DMS53 (cell line): ENCODE results near the gene TYRP1.
"Not testable (repeated sequence)": the region's sequence is repeated elsewhere in the genome, so short reads cannot be mapped to it uniquely, and the experiment has no call there.

Source experiments
- DNase-seq: peaks from one replicate; lab custom pipeline; 2025; lab: John Stamatoyannopoulos, UW

The TYRP1 gene, protein sequence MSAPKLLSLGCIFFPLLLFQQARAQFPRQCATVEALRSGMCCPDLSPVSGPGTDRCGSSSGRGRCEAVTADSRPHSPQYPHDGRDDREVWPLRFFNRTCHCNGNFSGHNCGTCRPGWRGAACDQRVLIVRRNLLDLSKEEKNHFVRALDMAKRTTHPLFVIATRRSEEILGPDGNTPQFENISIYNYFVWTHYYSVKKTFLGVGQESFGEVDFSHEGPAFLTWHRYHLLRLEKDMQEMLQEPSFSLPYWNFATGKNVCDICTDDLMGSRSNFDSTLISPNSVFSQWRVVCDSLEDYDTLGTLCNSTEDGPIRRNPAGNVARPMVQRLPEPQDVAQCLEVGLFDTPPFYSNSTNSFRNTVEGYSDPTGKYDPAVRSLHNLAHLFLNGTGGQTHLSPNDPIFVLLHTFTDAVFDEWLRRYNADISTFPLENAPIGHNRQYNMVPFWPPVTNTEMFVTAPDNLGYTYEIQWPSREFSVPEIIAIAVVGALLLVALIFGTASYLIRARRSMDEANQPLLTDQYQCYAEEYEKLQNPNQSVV

DNA sequence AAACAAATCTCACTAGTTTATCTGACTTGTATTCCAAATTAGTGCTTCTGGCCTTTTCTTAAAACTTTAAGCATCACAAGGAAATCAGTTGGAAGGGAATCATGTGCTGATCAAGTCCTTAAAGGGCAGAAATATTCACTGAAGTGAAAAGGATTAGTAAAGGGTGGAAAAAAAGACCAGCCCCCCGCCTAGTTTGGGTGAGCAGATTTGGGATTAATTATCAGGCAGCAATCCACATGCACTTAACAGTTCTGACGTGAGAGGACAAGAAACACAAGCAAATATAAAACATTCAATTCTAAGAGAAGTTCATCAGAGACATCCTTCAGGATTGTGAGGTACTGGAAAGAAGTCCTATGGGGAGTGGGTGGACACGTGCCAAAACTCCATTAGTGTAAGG, at the start of gene TYRP1:
TSS of gene TYRP1 (plus strand) at position 245 of the 400 bp plus-strand sequence. CDS start 612 bp downstream, outside the sequence.
- no peak for DNase-seq

DNA sequence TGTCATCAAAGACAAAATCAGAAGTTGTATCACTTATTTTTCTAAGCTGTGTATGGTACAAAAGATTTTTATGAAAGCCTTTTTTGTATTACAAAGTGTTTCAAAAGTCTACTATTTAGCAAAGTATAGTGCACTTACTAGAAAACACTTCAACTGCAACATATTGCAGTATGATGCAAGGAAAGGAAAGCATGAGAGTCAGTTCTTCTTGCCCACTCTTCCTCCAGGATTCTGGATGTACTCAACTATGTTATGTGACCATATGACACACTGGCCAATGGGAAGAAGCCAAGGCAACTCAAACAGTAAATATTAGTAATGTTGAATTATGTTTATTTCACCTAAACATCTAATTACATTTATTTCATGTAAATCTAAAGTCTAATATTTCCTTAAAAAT, 49.5 kb upstream of the TYRP1 start:
- no peak for DNase-seq

DNA sequence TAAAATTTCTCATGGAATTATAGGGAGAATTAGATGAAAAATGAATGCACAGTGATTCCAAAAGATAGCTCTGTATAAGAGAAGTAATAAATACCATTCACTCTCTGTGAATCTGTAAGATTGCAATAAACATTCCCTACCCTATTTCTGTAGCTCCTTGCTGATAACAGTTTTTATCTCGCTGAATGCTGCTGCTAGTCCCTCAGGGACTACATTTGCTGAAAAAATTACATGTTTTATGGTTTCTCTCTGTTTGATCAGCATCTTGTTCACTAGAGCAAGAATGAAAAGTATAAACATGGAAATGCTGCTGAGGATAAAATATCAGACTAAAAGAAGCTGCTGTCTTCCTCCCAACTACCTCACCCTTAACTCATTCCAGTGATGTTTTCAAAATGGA, 44.3 kb upstream of the TYRP1 start:
- no peak for DNase-seq

DNA sequence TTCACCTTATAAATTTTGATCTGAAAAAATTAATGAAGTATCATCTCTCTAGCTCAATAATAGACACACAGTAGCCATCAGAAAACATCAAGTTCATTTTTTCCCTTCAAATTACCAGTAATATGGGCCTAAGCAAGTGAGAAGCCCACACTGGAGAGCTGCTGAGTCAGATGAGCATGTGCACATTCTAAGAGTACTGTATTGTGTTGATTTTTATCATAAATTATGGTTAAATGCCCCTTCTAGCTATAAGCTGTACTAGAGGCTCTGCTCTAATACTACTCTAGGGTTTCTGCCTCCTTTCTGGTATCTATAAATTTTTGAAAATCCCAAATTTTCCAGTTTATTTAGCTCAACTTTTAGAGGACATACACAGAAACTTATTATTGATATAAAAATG, 42.1 kb upstream of the TYRP1 start:
- DNase-seq: no peak

DNA sequence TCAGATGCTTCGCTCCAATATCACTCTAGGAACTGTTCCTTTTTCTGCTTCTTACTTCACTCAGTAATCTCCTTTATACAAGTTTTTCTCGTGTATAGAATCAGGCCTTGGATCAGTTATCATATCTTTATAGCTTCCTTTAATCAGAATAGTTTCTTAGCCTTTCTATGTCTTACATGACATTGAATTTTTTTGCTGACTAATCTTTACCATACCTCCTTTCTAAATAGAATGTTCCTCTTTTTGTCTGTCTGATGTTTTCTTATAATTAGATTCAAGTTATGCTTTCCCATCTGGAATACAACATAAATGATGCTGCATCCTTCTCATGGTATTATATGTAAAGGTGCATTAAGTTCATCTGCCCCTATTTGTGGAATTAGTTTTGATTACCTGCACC, 40.2 kb upstream of the TYRP1 start:
- no peak for DNase-seq

DNA sequence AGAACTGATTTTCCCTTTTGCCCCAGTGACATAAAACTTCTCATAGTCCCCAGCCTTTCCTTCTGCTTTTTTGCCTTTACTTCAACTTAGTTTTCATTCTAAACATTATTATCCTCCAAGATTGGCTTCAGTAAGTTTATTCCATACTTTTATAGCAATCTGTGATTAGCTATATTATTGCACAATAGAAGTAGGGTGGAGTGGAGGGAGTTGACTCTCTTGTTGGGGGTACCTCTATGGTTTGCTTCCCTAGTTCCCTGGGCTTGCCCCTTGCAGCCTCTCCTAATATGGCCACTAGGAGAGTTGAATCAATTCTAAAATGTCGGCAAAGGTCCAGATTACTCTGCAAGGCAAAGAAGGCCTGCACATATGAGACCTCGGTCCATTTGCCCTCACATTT, 36.4 kb upstream of the TYRP1 start:
- DNase-seq: no peak

DNA sequence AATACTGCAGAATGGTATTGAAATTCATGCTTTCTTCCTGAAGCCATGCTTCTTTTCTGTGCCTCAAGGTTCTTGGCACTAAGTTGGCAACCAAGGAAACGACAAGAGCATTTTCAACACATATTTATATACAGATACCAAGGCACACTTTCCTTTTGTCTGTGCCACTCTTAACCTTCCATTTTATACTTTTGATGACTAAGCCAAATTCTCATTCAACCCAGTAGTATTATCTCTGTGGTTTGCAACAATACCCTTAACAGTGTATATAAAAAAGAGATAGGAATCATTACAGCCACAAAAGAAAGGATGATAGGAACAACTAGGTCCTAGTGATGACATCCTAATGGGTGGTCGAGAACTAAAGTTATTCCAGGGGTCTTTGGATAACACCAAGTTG, 36.0 kb upstream of the TYRP1 start:
- DNase-seq: no peak

DNA sequence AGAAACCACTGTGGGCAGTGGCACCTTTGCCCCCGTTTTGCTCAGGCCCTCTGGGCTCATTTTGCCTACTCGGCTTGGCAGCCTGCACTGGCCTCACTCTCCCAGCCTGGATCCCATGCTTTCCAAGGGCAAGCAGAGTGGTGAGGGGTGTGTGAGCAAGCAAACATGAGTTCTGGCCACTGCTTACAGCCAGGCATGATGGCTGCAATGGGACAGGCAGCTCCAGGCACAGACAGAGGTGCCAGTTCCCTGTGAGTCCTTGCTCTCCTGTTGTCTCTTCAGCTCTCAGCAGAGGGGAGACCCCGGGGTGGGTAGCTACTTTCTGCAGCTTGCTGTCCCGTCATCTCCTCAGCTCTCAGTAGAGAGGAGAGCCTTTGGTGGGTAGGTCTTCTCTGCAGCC, 35.2 kb upstream of the TYRP1 start:
- no peak for DNase-seq

DNA sequence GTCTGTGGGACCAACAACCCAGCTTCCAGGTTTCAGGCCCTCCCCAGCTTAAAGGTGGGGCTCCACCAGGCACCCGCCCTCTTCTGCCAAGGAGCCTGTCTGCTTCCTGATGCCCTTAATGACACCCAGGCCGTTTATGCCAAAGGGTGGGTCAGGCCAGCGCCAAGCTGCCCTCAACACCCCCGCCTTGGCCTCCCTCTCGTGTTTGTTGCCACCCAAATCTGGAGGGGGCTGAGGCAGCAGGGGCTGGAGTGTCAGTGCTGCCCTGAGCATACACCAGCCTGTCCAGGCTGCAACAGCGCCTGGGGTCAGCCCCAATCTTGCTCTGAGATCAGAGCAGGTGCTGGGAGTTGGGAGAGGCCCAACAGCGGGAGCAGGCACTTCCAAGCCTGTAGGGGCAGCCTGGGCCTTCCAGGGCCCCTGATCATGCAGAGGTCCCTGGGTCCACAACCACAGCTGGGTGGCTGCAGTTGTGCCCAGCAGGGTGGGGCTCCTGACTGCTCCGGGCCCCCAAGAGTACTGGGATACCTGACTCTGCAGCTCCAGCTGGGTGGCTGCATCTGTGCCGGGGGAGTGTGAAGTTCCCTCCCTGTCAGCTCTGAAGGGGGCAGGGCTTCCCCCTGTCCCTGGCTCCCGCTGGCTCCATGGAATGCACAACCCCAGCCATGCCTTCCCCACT, 34.5 kb upstream of the TYRP1 start:
- DNase-seq: no peak

DNA sequence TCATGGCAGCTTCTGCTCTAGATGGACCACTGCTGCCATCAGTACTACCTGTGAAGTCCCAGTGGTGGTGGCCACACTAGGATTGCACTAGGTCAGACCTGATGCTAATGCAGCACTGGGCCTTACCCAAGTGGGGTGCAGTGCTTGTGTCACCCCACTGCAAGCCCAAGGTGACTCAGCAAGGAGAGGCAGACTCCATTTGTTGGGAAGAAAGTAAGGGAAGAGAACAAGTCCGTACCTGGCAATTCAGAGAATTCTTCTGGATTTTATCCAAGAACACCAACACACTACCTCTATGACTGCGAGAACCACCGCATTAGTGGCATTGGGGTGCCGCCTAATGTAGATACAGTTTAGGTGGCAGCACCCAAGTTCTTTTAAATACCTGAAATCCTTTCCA, 34.0 kb upstream of the TYRP1 start:
- no peak for DNase-seq

DNA sequence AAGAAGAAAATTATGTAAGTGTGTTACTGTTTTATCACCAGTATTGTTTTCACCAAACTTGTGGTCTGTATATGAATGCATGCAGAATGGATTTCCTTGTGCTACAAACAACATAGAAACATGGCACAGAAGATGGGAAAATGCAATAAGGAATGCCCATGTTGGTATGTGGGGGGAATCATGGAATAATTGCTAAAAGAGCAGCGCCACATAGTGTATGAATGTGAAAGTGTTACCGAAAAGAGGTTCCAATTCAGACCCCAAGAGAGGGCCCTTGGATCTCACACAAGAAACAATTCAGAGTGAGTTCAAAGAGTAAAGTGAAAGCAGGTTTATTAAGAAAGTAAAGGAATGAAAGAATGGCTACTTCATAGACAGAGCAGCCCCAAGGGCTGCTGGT, 26.4 kb upstream of the TYRP1 start:
- no peak for DNase-seq

DNA sequence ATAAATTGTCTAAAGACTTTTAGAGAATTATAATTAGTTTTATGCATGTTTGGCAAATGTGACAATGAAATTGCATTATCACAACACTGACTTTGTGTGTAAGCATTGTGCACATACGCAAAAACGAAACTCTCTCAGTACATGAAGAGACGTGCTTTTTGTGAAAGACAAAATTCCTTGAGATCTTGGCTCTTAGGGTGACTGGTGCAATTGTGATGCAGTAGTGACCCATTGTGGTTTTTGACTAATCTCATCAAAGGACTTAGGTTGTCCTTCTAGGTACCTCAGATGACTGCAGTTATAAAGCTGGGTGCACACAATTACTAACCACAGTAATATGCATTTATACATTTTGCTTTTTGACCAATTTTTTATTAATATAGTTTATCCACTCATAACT, 25.3 kb upstream of the TYRP1 start:
- DNase-seq: no peak

DNA sequence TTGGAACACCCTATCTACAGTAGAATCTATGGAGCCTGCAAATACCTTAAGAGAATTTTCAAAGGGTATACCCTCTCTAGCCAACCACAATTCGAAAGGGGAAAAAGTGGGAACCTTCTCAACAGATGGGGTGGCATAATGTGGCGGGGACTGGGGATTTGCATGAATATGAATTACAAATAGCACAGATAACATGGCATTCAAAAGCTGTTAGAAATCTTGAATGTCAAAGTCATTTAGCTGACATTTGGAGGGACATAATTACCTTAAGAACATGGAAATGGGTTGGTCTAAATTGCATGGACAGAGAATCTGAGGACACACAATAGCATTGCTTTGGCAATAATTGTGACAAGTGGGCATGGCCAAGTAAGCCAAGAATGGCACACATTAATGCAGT, 23.2 kb upstream of the TYRP1 start:
- no peak for DNase-seq

DNA sequence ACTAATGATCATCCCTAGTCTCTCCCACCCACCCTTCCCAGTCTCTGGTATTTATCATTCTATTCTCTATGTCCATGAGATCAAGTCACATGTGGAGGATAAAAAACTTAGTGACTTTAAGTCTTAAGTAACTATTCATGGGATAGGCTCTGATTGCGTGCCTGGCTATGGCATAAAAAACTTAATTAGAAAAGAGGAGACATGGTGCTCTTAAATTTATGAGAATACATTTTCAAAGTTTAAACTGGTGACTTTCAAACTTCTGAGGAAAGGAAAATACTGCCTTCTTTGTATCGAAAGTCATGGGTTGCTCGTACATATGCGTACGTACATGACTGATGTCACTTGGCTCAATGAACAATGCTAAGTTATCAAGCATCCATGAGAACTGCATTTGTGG, 18.2 kb upstream of the TYRP1 start:
- no peak for DNase-seq

DNA sequence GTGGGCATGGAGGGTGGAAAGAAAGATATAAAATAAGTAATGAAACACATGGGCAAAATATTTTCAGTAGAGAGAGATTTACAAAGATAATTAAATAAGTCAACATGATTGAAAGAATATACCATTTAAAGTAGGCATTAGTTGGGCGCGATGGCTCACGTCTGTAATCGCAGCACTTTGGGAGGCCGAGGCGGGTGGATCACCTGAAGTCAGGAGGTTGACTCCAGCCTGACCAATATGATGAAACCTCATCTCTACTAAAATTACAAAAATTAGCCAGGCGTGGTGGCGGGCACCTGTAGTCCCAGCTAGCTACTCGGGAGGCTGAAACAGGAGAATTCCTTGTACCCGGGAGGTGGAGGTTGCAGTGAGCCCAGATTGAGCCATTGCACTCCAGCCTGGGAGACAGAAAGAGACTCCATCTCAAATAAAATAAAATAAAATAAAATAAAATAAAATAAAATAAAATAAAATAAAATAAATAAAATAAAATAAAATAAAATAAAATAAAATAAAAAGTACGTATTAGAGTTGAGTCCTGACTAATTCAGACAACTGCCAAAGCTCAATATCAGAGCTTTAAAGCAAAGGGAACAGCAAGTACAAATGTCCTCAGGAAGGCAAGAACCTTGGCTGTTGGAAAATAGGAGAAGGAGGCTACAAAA, 15.6 kb upstream of the TYRP1 start:
- DNase-seq: not testable (repeated sequence)

DNA sequence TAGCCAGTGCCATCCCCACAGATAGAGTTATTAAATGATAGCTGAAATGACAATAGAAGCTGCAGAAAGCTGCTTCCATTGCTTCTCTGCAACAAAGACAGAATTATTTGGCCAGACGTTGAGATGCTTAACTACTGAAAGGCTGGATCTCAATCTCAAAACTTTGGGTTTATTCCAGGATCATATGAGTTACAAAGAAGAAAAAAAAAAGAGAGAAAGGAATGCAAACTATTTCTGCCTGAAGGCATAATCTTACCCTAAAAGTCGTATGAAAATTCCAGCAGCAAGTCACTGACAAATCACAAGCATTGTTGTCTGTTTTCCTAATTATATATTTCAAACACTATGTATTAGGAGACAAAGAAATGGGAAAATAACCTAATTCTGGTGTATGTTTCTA, 12.8 kb upstream of the TYRP1 start:
- no peak for DNase-seq

DNA sequence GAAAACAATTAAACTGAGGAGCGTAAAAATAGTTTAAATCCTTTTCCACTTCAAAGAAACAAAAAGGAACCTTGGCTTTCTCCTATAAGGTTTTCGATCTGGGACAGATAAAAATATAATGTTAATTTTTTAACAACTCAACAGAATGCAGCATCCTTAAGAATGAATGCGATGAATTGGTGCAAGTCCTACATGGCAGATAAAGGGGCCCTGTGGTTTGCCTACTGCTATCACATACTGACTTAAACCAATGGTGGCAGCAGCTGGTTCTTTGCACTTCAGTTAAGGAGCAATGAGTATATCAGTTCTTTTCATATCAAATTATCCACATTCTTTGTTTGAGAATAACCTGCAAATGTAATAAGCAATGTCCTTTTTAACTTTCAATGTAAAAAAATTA, 12.4 kb upstream of the TYRP1 start:
- no peak for DNase-seq

DNA sequence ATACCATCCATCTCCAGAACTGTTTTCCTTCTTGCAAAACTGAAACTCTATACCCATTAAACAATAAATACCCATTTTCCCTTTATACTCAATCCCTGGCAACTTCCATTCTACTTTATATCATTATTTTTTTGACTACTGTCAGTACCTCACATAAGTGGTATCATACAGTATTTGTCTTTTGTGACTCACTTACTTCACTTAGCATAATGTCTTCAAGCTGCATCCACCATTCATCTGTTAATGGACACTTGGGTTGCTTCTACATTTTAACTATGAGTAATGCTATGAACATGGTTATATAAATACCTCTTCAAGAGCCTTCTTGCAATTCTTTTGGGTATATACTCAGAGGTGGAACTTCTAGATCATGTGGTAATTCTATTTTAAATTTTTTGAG, 11.6 kb upstream of the TYRP1 start:
- no peak for DNase-seq

DNA sequence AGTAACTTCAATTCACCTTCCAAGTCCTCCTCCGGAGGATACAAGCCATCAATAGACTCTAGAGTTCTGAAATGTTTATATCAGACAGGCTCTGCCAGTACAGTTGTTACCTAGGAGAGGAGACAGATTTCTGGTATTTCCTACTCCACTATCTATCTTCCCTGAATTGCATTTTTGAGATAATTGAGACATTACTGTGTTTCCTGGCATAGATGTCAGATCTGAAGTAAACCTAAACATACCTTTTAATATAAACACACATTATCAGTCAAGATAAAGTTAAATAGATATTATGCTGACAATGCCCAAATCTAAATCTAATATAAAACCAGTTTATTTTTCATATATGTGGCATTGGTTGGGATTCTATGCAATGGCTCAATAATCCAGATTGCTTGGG, 8.2 kb upstream of the TYRP1 start:
- no peak for DNase-seq

DNA sequence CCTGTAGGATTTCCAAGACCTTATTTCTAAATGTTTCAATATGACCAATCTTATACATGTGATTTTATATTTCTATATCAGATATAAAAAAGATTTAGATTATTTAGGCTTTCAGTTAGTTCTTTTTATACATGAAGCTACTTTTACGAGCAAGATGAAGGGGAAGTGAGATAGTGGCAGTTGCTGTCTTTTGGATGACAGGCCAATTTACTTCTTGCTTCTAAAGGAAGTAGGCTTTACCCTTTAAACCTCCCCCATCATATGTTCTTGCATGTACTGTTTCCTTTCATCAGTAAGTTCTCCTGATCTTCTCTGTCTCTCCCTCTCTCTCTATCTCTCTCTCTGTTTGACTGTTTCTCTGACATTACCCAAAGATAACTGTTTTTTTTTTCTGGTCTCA, 4.0 kb upstream of the TYRP1 start:
- no peak for DNase-seq

DNA sequence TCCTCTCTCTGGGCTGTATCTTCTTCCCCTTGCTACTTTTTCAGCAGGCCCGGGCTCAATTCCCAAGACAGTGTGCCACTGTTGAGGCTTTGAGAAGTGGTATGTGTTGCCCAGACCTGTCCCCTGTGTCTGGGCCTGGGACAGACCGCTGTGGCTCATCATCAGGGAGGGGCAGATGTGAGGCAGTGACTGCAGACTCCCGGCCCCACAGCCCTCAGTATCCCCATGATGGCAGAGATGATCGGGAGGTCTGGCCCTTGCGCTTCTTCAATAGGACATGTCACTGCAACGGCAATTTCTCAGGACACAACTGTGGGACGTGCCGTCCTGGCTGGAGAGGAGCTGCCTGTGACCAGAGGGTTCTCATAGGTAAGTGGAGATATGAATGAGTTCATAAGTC, 828 bp downstream of the TYRP1 start:
- no peak for DNase-seq

DNA sequence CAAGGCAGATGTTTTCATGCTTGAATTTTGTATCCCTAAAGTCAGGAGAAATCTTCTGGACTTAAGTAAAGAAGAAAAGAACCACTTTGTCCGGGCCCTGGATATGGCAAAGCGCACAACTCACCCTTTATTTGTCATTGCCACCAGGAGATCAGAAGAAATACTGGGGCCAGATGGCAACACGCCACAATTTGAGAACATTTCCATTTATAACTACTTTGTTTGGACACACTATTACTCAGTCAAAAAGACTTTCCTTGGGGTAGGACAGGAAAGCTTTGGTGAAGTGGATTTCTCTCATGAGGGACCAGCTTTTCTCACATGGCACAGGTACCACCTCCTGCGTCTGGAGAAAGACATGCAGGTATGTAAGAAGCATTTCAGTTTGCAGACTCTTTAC, 2.3 kb downstream of the TYRP1 start:
- DNase-seq: no peak
